ENCODE measurements around the gene PRPS1.
"Not testable (repeated sequence)": the region's sequence is repeated elsewhere in the genome, so short reads cannot be mapped to it uniquely, and the experiment has no call there.

Gene PRPS1

GRCh38 chrX:107675365-107675654 lies 47.0 kb downstream of the PRPS1 start:
- DNase-seq (ENCODE audit: low read depth) = no peak

- DNase-seq (ENCODE audit: low read depth) = no peak
Observed at GRCh38 chrX:107675823-107676555, 47.7 kb downstream of the PRPS1 start.

- DNase-seq (ENCODE audit: low read depth) = no peak
Observed at GRCh38 chrX:107676559-107677378, 48.5 kb downstream of the PRPS1 start.

GRCh38 chrX:107677501-107677901 lies 49.2 kb downstream of the PRPS1 start:
- DNase-seq (ENCODE audit: low read depth) = no peak

- DNase-seq (ENCODE audit: low read depth) = no peak
Observed at GRCh38 chrX:107677909-107678308, 49.6 kb downstream of the PRPS1 start.

- DNase-seq (ENCODE audit: low read depth) = peak; percentile 70
Observed at GRCh38 chrX:107678957-107679740, 50.8 kb downstream of the PRPS1 start.

GRCh38 chrX:107682256-107682655 lies 53.9 kb downstream of the PRPS1 start:
- no peak for DNase-seq (ENCODE audit: low read depth)

GRCh38 chrX:107683124-107683895 lies 55.0 kb downstream of the PRPS1 start:
- DNase-seq (ENCODE audit: low read depth) = no peak

GRCh38 chrX:107683931-107684330 lies 55.6 kb downstream of the PRPS1 start:
- no peak for DNase-seq (ENCODE audit: low read depth)

GRCh38 chrX:107684956-107685385 lies 56.7 kb downstream of the PRPS1 start:
- no peak for DNase-seq (ENCODE audit: low read depth)

GRCh38 chrX:107685586-107685985 lies 57.3 kb downstream of the PRPS1 start:
- not testable (repeated sequence) for DNase-seq (ENCODE audit: low read depth)

- DNase-seq (ENCODE audit: low read depth) = no peak
Observed at GRCh38 chrX:107686026-107686425, 57.7 kb downstream of the PRPS1 start.

GRCh38 chrX:107686792-107687191 lies 58.5 kb downstream of the PRPS1 start:
- DNase-seq (ENCODE audit: low read depth) = no peak

GRCh38 chrX:107687445-107687844 lies 59.1 kb downstream of the PRPS1 start:
- no peak for DNase-seq (ENCODE audit: low read depth)

GRCh38 chrX:107691024-107691448 lies 62.7 kb downstream of the PRPS1 start:
- DNase-seq (ENCODE audit: low read depth) = no peak

GRCh38 chrX:107699616-107700015 lies 71.3 kb downstream of the PRPS1 start:
- DNase-seq (ENCODE audit: low read depth) = no peak

GRCh38 chrX:107700317-107700774 lies 72.0 kb downstream of the PRPS1 start:
- DNase-seq (ENCODE audit: low read depth) = no peak
